ENCODE measurements around the gene CTBP2.

DNA sequence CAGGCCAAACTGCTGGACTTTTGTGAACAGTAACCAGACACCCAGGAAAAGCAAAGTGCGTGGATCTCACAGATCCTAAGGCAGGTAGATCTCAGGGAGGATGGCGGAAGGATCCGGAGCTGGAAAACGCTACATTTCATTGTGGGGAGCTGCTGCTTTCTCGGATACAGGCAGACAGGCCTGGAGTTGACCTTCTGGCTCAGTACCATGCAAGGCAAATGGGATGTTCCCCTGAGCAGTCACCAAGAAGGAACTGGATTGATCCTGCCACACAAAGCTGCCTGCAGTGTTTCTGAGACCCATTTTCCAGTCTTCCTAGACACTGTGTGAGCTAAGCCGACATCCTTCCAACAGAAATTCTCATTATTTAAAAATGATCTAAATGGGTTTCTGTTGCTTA lies 152.9 kb downstream of the CTBP2 start:
- TF ChIP-seq, protein P1, sequence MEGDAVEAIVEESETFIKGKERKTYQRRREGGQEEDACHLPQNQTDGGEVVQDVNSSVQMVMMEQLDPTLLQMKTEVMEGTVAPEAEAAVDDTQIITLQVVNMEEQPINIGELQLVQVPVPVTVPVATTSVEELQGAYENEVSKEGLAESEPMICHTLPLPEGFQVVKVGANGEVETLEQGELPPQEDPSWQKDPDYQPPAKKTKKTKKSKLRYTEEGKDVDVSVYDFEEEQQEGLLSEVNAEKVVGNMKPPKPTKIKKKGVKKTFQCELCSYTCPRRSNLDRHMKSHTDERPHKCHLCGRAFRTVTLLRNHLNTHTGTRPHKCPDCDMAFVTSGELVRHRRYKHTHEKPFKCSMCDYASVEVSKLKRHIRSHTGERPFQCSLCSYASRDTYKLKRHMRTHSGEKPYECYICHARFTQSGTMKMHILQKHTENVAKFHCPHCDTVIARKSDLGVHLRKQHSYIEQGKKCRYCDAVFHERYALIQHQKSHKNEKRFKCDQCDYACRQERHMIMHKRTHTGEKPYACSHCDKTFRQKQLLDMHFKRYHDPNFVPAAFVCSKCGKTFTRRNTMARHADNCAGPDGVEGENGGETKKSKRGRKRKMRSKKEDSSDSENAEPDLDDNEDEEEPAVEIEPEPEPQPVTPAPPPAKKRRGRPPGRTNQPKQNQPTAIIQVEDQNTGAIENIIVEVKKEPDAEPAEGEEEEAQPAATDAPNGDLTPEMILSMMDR (IDR thresholded peaks at IDR 0.05), result no peak
- TF ChIP-seq POLR2A (IDR thresholded peaks at IDR 0.05) (no peak), EP300 (IDR thresholded peaks at IDR 0.05) (no peak), POLR2AphosphoS5 (IDR thresholded peaks at IDR 0.05) (no peak)

Measured in stomach (tissue), 4 donors.